Ovary (tissue), 3 donors: ENCODE data around the gene CLEC5A.

Experiments used
- CTCF ChIP-seq, 3 donors: fragments of 450-650 bp in 2 of 3; fragments of 200-600 bp in 1 of 3; IDR thresholded peaks; one replicate each; pipeline versions ENCODE4 v1.5.1 to v1.8.0; 2016 to 2022; ENCODE audit warnings: antibody characterized with exemption in 3 of 3, mild to moderate bottlenecking in 1 of 3
- POLR2A ChIP-seq: fragments of 450-650 bp; IDR thresholded peaks from one replicate; pipeline ENCODE4 v1.6.1; 2017; ENCODE audit warnings: antibody characterized with exemption, mild to moderate bottlenecking, moderate library complexity
- donor health status: DM: no; HTN: no; CAD: no.

GRCh38 chr7:141877365-141877764, 69.4 kb downstream of the CLEC5A start:
- TF ChIP-seq POLR2A (no peak), CTCF (IDR thresholded peaks at IDR 0.05) (no peak)
